ENCODE measurements around the gene SEC14L2. TPM values are rescaled to one million over a fixed set of nuclear protein-coding genes. Genes with fewer than 3 reads are reported as not detected.

The SEC14L2 gene
- total and polyA plus RNA-seq, 2 experiments from 2014 or later, result 2.5 to 4.2 TPM

- no peaks in the 10 kb centered on the region for H3K9me2 ChIP-seq (ENCODE audit: insufficient read depth)
- DNase-seq (ENCODE audit: low spot score), result peak; percentile 97
- Mint-ChIP-seq H3K4me3 (peak within 1 kb of the TSS; percentile 87), H3K4me1 (peaks cover 13% of the 10 kb centered on the region), H3K27ac (peak within 1 kb of the TSS; percentile 88), H3K9me3 (peaks cover 16% of the 10 kb centered on the region), H3K36me3 (ENCODE audit: low read depth) (peaks cover 10% of the 10 kb centered on the region), H3K27me3 (ENCODE audit: insufficient read depth, low read depth, poor library complexity) (peaks cover 13% of the 10 kb centered on the region)
- peak within 1 kb of the TSS; percentile 90 for H3K4me2 ChIP-seq
- no peaks in the 10 kb centered on the region for H3F3A ChIP-seq (replicated peaks; ENCODE audit: low read depth)
- peak within 1 kb of the TSS; percentile 73 for H3K4me3 ChIP-seq
- H3K27ac ChIP-seq (ENCODE audit: low read depth), result 0 out of 2 replicates have a peak within 1 kb of the TSS, but pooled peaks have one; percentile 74
- peaks cover 7% of the 10 kb centered on the region for H3K4me1 ChIP-seq (ENCODE audit: insufficient read depth)
- peak; percentile 78 for ATAC-seq
- no peaks in the 10 kb centered on the region for H3K27me3 ChIP-seq (ENCODE audit: insufficient read depth)
- H3K36me3 ChIP-seq (ENCODE audit: insufficient read depth), result no peaks in the 10 kb centered on the region
- H4K20me1 ChIP-seq (replicated peaks; ENCODE audit: insufficient read depth), result no peaks in the 10 kb centered on the region
- H3K79me2 ChIP-seq (replicated peaks; ENCODE audit: insufficient read depth), result no peaks in the 10 kb centered on the region
- H2AFZ ChIP-seq, result peak within 1 kb of the TSS; percentile 94
- no peak for TF ChIP-seq ETS1 (IDR thresholded peaks at IDR 0.05)
- no peak for TF ChIP-seq EZH2phosphoT487 (IDR thresholded peaks at IDR 0.05; ENCODE audit: unreplicated experiment)
- TF ChIP-seq CREB1 (CRISPR knock-in tag; IDR thresholded peaks at IDR 0.05; ENCODE audit: low read depth), result peak; percentile 34
- peak; percentile 68 to 84 for TF ChIP-seq CTCF (conservative IDR thresholded peaks at IDR 0.05; ENCODE audit: low read depth in 2 of 2)
These were observed 9.6 kb upstream of the SEC14L2 start, which contains the start of gene RNF215 for GRCh38 chr22:30386960-30387827. Gene RNF215 (minus strand): TSS chr22:30387411. CDS start chr22:30387313, 98 bp downstream.

GRCh38 chr22:30390974-30391691, 5.7 kb upstream of the SEC14L2 start:
- Histone ChIP-seq H4K20me1 (replicated peaks; ENCODE audit: insufficient read depth) (no peaks in the 10 kb centered on the region), H2AFZ (peak overlapping the region; percentile 83; the same call in 1 of the 2 replicates), H3K9me2 (ENCODE audit: insufficient read depth) (no peaks in the 10 kb centered on the region), H3K4me2 (no peak overlapping the region), H3K36me3 (ENCODE audit: insufficient read depth) (no peaks in the 10 kb centered on the region), H3F3A (replicated peaks; ENCODE audit: low read depth) (no peaks in the 10 kb centered on the region), H3K79me2 (replicated peaks; ENCODE audit: insufficient read depth) (no peaks in the 10 kb centered on the region), H3K4me3 (no peak overlapping the region), H3K27ac (ENCODE audit: low read depth) (no peak overlapping the region), H3K4me1 (ENCODE audit: insufficient read depth) (peaks cover 17% of the 10 kb centered on the region), H3K27me3 (ENCODE audit: insufficient read depth) (peaks cover 12% of the 10 kb centered on the region)
- Mint-ChIP-seq H3K9me3 (peaks cover 16% of the 10 kb centered on the region), H3K4me3 (no peak overlapping the region), H3K27ac (no peak overlapping the region), H3K36me3 (ENCODE audit: low read depth) (peaks cover 4% of the 10 kb centered on the region), H3K4me1 (peaks cover 28% of the 10 kb centered on the region), H3K27me3 (ENCODE audit: insufficient read depth, low read depth, poor library complexity) (peaks cover 25% of the 10 kb centered on the region)
- DNase-seq (ENCODE audit: low spot score), result peak; percentile 87
- peak; percentile 19 for ATAC-seq
- TF ChIP-seq ZNF331 (CRISPR knock-in tag; IDR thresholded peaks at IDR 0.05; ENCODE audit: low read depth) (no peak), CTCF (conservative IDR thresholded peaks at IDR 0.05; ENCODE audit: low read depth in 2 of 2) (peak; percentile 87 to 94), STAT1 (IDR thresholded peaks at IDR 0.05; ENCODE audit: unreplicated experiment) (no peak)
